Endodermal cell (in vitro differentiated cells): Measurements from ENCODE around the gene NR5A1. TPM values are rescaled to one million over a fixed set of nuclear protein-coding genes. Genes with fewer than 3 reads are reported as not detected.

Experiments
- DNase-seq: peaks from one replicate; pipeline ENCODE4 v3.0.0-alpha.2; 2017
- H3K27ac ChIP-seq: 2 replicates; pipeline ENCODE4 v1.5.1; 2013; ENCODE audit warnings: mild to moderate bottlenecking, low read depth, low read length, moderate library complexity
- H3K27me3 ChIP-seq: 2 replicates; pipeline ENCODE4 v1.6.1; 2013; ENCODE audit warnings: mild to moderate bottlenecking, low read length, moderate library complexity; ENCODE audit not compliant: insufficient read depth, control insufficient read depth, poor library complexity, severe bottlenecking
- H3K36me3 ChIP-seq: 2 replicates; pipeline ENCODE4 v1.7.0; 2013; ENCODE audit warnings: mild to moderate bottlenecking, low read length, moderate library complexity; ENCODE audit not compliant: control insufficient read depth, insufficient read depth
- H3K4me1 ChIP-seq: one replicate; pipeline ENCODE4 v1.7.0; 2013; ENCODE audit warnings: low read length; ENCODE audit not compliant: control insufficient read depth, insufficient read depth
- H3K4me3 ChIP-seq: 2 replicates; pipeline ENCODE4 v1.5.1; 2013; ENCODE audit warnings: mild to moderate bottlenecking, low read length, moderate library complexity
- H3K9ac ChIP-seq: 2 replicates; pipeline ENCODE4 v1.6.1; 2013; ENCODE audit warnings: mild to moderate bottlenecking, low read length, moderate library complexity; ENCODE audit not compliant: poor library complexity, severe bottlenecking; ENCODE audit errors: extremely low read depth
- H3K9me3 ChIP-seq: 2 replicates; pipeline ENCODE4 v1.6.1; 2013; ENCODE audit warnings: mild to moderate bottlenecking, low read length, moderate library complexity; ENCODE audit not compliant: control insufficient read depth
- H3K27ac Mint-ChIP-seq: 2 replicates; pipeline ENCODE4 v1.8.0; 2020; ENCODE audit warnings: mixed read lengths
- H3K27me3 Mint-ChIP-seq: 2 replicates; pipeline ENCODE4 v1.8.0; 2021; ENCODE audit warnings: mild to moderate bottlenecking, mixed read lengths; ENCODE audit not compliant: insufficient read depth
- H3K36me3 Mint-ChIP-seq: 2 replicates; pipeline ENCODE4 v1.8.0; 2020; ENCODE audit warnings: low read depth, mixed read lengths
- H3K4me1 Mint-ChIP-seq: 2 replicates; pipeline ENCODE4 v1.8.0; 2020; ENCODE audit warnings: mixed read lengths
- H3K4me3 Mint-ChIP-seq: 2 replicates; pipeline ENCODE4 v1.8.0; 2020; ENCODE audit warnings: mild to moderate bottlenecking, moderate library complexity, mixed read lengths
- H3K9me3 Mint-ChIP-seq: 2 replicates; pipeline ENCODE4 v1.8.0; 2020; ENCODE audit warnings: mild to moderate bottlenecking, mixed read lengths
- WGBS, 2 experiments: methylation state at CpG; one replicate each; pipeline versions ENCODE4 v1.1.5 to v1.1.7; 2013; ENCODE audit warnings: missing lambda C conversion rate in 2 of 2, mixed read lengths in 1 of 2; ENCODE audit not compliant: insufficient coverage in 1 of 2, insufficient read length in 1 of 2; 5-methylcytosine and 5-hydroxymethylcytosine counted together
- total RNA-seq, 2 donors: library from RNA; stranded (reverse); fragmentation: NEBNext Ultra II Directional in 1 of 2; extraction: Animal tissue kit (Norgen Biotek cat#: 25700) in 1 of 2; gene quantifications; 2 replicates in 1 of 2; 3 replicates in 1 of 2; pipeline ENCODE4 v1.2.1, GENCODE V29; 2021
- TF ChIP-seq, protein P1 (sequence below): fragments of 200-600 bp; sonication (generic); conservative IDR thresholded peaks from 2 replicates; pipeline ENCODE4 v1.5.0; 2021; ENCODE audit warnings: antibody characterized with exemption, mild to moderate bottlenecking

NR5A1 gene
- total RNA-seq, 2 donors from 2014 or later = 0.37 TPM; not detected in 1

DNA sequence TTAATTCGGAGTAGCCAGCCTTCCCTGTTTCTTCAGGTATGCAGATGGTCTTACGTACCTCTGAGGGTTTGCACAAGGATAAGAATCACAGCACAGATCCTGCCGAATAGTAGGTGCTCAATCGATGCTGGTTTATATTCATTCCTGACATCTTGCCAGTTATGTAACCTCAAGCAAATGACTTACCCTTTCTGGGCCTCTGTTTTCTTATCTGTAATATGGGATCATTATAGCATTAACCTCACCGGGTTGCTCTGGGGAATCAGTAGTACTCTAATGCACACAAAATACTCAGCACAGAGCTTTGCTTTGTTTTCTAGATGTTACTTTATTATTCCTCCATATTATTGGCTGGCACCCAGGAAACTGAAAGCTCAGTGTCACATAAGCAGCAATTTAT lies 7.7 kb upstream of the NR5A1 start:
- H3K27ac Mint-ChIP-seq = no peak overlapping the region
- H3K27ac ChIP-seq = no peak overlapping the region
- no peak overlapping the region for H3K4me3 Mint-ChIP-seq
- peaks cover 8% of the 10 kb centered on the region for H3K36me3 ChIP-seq
- H3K27me3 Mint-ChIP-seq = no peaks in the 10 kb centered on the region
- peaks cover 23% of the 10 kb centered on the region for H3K36me3 Mint-ChIP-seq
- H3K4me1 Mint-ChIP-seq = peaks cover 7% of the 10 kb centered on the region
- no peak overlapping the region for H3K9ac ChIP-seq
- TF ChIP-seq, protein P1, sequence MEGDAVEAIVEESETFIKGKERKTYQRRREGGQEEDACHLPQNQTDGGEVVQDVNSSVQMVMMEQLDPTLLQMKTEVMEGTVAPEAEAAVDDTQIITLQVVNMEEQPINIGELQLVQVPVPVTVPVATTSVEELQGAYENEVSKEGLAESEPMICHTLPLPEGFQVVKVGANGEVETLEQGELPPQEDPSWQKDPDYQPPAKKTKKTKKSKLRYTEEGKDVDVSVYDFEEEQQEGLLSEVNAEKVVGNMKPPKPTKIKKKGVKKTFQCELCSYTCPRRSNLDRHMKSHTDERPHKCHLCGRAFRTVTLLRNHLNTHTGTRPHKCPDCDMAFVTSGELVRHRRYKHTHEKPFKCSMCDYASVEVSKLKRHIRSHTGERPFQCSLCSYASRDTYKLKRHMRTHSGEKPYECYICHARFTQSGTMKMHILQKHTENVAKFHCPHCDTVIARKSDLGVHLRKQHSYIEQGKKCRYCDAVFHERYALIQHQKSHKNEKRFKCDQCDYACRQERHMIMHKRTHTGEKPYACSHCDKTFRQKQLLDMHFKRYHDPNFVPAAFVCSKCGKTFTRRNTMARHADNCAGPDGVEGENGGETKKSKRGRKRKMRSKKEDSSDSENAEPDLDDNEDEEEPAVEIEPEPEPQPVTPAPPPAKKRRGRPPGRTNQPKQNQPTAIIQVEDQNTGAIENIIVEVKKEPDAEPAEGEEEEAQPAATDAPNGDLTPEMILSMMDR = no peak
- no peak for DNase-seq
- WGBS, 2 experiments = 89 to 94% methylated on average over 5 of the region's 5 CpGs
- peaks cover 4% of the 10 kb centered on the region for H3K4me1 ChIP-seq
- no peaks in the 10 kb centered on the region for H3K27me3 ChIP-seq
- no peaks in the 10 kb centered on the region for H3K9me3 Mint-ChIP-seq
- H3K4me3 ChIP-seq = no peak overlapping the region
- H3K9me3 ChIP-seq = no peaks in the 10 kb centered on the region

DNA sequence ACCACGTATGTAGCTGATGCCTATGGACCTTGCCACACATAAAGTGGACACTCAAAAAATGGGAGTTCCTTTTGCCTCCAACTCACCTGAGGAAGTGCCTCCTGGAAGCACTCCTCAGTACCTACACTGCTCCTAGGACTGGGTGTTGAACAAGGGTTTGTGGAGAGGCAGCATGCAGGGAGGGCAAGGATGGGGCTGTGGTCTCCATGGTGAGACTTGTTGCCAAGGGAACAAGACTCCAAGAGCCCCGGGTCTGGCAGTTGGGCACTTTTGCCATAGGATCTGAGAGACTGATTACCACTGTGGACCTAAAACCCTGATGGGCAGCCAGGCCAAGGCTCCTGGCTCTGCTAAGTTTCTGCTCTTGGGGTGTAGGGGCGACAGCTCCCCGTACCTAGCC lies 6.9 kb upstream of the NR5A1 start:
- H3K27ac ChIP-seq = no peak overlapping the region
- no peaks in the 10 kb centered on the region for H3K9me3 ChIP-seq
- H3K9ac ChIP-seq = no peak overlapping the region
- H3K36me3 ChIP-seq = peaks cover 5% of the 10 kb centered on the region
- no peaks in the 10 kb centered on the region for H3K27me3 Mint-ChIP-seq
- H3K4me1 ChIP-seq = peaks cover 4% of the 10 kb centered on the region
- H3K27ac Mint-ChIP-seq = no peak overlapping the region
- H3K4me3 Mint-ChIP-seq = no peak overlapping the region
- no peak for DNase-seq
- no peak overlapping the region for H3K4me3 ChIP-seq
- TF ChIP-seq, protein P1 = no peak
- no peaks in the 10 kb centered on the region for H3K9me3 Mint-ChIP-seq
- H3K27me3 ChIP-seq = no peaks in the 10 kb centered on the region
- H3K36me3 Mint-ChIP-seq = peaks cover 18% of the 10 kb centered on the region
- 90 to 92% methylated on average over 4 of the region's 4 CpGs for WGBS, 2 experiments
- H3K4me1 Mint-ChIP-seq = peaks cover 7% of the 10 kb centered on the region

- H3K27me3 Mint-ChIP-seq = no peaks in the 10 kb centered on the region
- H3K27me3 ChIP-seq = no peaks in the 10 kb centered on the region
- no peak for DNase-seq
- H3K4me1 Mint-ChIP-seq = peaks cover 7% of the 10 kb centered on the region
- H3K9me3 Mint-ChIP-seq = no peaks in the 10 kb centered on the region
- H3K27ac Mint-ChIP-seq = no peak overlapping the region
- peaks cover 4% of the 10 kb centered on the region for H3K4me1 ChIP-seq
- H3K4me3 Mint-ChIP-seq = no peak overlapping the region
- H3K9ac ChIP-seq = no peak overlapping the region
- whole genome bisulfite sequencing, 2 experiments = 88 to 94% methylated on average over 2 to 5 of the region's 5 CpGs
- peaks cover 14% of the 10 kb centered on the region for H3K36me3 Mint-ChIP-seq
- no peaks in the 10 kb centered on the region for H3K9me3 ChIP-seq
- no peak overlapping the region for H3K4me3 ChIP-seq
- H3K27ac ChIP-seq = no peak overlapping the region
- TF ChIP-seq, protein P1 = no peak
- H3K36me3 ChIP-seq = no peaks in the 10 kb centered on the region
These were observed 6.3 kb upstream of the NR5A1 start for GRCh38 chr9:124513376-124513994.
